Activated T-helper 2 cell treated with anti-CD3 and anti-CD28 coated beads, Interferon-gamma antibody, Interleukin-2, Interleukin-4, amounts not matched to agents 10 μg/mL and 5 μg/mL and 100 μg/mL, durations not matched to agents 14 hours and 24 hours and 36 hours (primary cell): ENCODE measurements around the gene CKM. TPM values are rescaled to one million over a fixed set of nuclear protein-coding genes. Genes with fewer than 3 reads are reported as not detected.
"Not testable (repeated sequence)": the region's sequence is repeated elsewhere in the genome, so short reads cannot be mapped to it uniquely, and the experiment has no call there.

Experiments used
- DNase-seq: peaks from one replicate; pipeline ENCODE4 v3.0.0; 2021; ENCODE audit warnings: low spot score
- H3K27ac Mint-ChIP-seq: one replicate; pipeline ENCODE4 v1.8.0; 2021; ENCODE audit warnings: mixed read lengths
- H3K27me3 Mint-ChIP-seq: one replicate; pipeline ENCODE4 v1.8.0; 2021; ENCODE audit warnings: low read depth, mixed read lengths
- H3K36me3 Mint-ChIP-seq: one replicate; pipeline ENCODE4 v1.8.0; 2021; ENCODE audit warnings: low read depth, mixed read lengths
- H3K4me1 Mint-ChIP-seq: one replicate; pipeline ENCODE4 v1.8.0; 2021; ENCODE audit warnings: low read depth, mixed read lengths
- H3K4me3 Mint-ChIP-seq: one replicate; pipeline ENCODE4 v1.8.0; 2021; ENCODE audit warnings: low read depth, mild to moderate bottlenecking, moderate library complexity, mixed read lengths
- H3K9me3 Mint-ChIP-seq: one replicate; pipeline ENCODE4 v1.8.0; 2021; ENCODE audit warnings: mixed read lengths
- intact Hi-C: fragments of 100-400 bp; cut with micrococcal nuclease; formaldehyde crosslinking; loops from one replicate; pipeline ENCODE4 v1.15.1; 2023
- total RNA-seq: library from RNA; stranded (reverse); gene quantifications from 2 replicates; pipeline ENCODE4 v1.2.3, GENCODE V29; 2022

Gene CKM
- total RNA-seq, 1 donor from 2014 or later, result not detected

GRCh38 chr19:45323671-45324081 is 1.0 kb upstream of the CKM start:
- H3K27ac Mint-ChIP-seq, result no peak overlapping the region
- intact Hi-C loops, result no loop called here
- H3K4me3 Mint-ChIP-seq, result no peak overlapping the region
- H3K27me3 Mint-ChIP-seq, result peaks cover 22% of the 10 kb centered on the region
- DNase-seq, result no peak
- no peaks in the 10 kb centered on the region for H3K36me3 Mint-ChIP-seq
- H3K4me1 Mint-ChIP-seq, result peaks cover 2% of the 10 kb centered on the region
- no peaks in the 10 kb centered on the region for H3K9me3 Mint-ChIP-seq

- H3K36me3 Mint-ChIP-seq, result no peaks in the 10 kb centered on the region
- H3K27ac Mint-ChIP-seq, result no peak overlapping the region
- intact Hi-C loops, result no loop called here
- H3K4me3 Mint-ChIP-seq, result no peak overlapping the region
- DNase-seq, result no peak
- H3K9me3 Mint-ChIP-seq, result no peaks in the 10 kb centered on the region
- H3K4me1 Mint-ChIP-seq, result peaks cover 2% of the 10 kb centered on the region
- peaks cover 26% of the 10 kb centered on the region for H3K27me3 Mint-ChIP-seq
Measured at GRCh38 chr19:45322311-45322710, 364 bp downstream of the CKM start.

GRCh38 chr19:45321848-45322247 is 827 bp downstream of the CKM start:
- no peak overlapping the region for H3K27ac Mint-ChIP-seq
- H3K4me3 Mint-ChIP-seq, result no peak overlapping the region
- H3K36me3 Mint-ChIP-seq, result no peaks in the 10 kb centered on the region
- peaks cover 26% of the 10 kb centered on the region for H3K27me3 Mint-ChIP-seq
- no peaks in the 10 kb centered on the region for H3K9me3 Mint-ChIP-seq
- intact Hi-C loops, result no loop called here
- no peak for DNase-seq
- peaks cover 2% of the 10 kb centered on the region for H3K4me1 Mint-ChIP-seq

GRCh38 chr19:45320997-45321775 is 1.5 kb downstream of the CKM start:
- peaks cover under 1% of the 10 kb centered on the region for H3K4me1 Mint-ChIP-seq
- peaks cover 26% of the 10 kb centered on the region for H3K27me3 Mint-ChIP-seq
- no peak overlapping the region for H3K4me3 Mint-ChIP-seq
- H3K27ac Mint-ChIP-seq, result no peak overlapping the region
- intact Hi-C loops, result no loop called here
- no peak for DNase-seq
- no peaks in the 10 kb centered on the region for H3K36me3 Mint-ChIP-seq
- no peaks in the 10 kb centered on the region for H3K9me3 Mint-ChIP-seq

- Mint-ChIP-seq H3K4me3 (no peak overlapping the region), H3K9me3 (no peaks in the 10 kb centered on the region), H3K36me3 (no peaks in the 10 kb centered on the region), H3K4me1 (no peaks in the 10 kb centered on the region), H3K27me3 (peaks cover 10% of the 10 kb centered on the region), H3K27ac (no peak overlapping the region)
- no peak for DNase-seq
- intact Hi-C loops, result no loop called here
Measured at GRCh38 chr19:45315304-45315703, 7.4 kb downstream of the CKM start.

- DNase-seq, result no peak
- H3K27ac Mint-ChIP-seq, result no peak overlapping the region
- H3K9me3 Mint-ChIP-seq, result no peaks in the 10 kb centered on the region
- no peak overlapping the region for H3K4me3 Mint-ChIP-seq
- intact Hi-C loops, result no loop called here
- H3K27me3 Mint-ChIP-seq, result peaks cover 10% of the 10 kb centered on the region
- H3K36me3 Mint-ChIP-seq, result no peaks in the 10 kb centered on the region
- H3K4me1 Mint-ChIP-seq, result no peaks in the 10 kb centered on the region
Measured at GRCh38 chr19:45314708-45315245, 7.9 kb downstream of the CKM start.

GRCh38 chr19:45312285-45312684 is 10.4 kb downstream of the CKM start:
- DNase-seq, H3K27ac Mint-ChIP-seq, H3K27me3 Mint-ChIP-seq, H3K4me3 Mint-ChIP-seq, H3K9me3 Mint-ChIP-seq, intact Hi-C loops, H3K4me1 Mint-ChIP-seq, H3K36me3 Mint-ChIP-seq: not testable (repeated sequence)

- Mint-ChIP-seq H3K4me3 (no peak overlapping the region), H3K9me3 (no peaks in the 10 kb centered on the region), H3K4me1 (no peaks in the 10 kb centered on the region), H3K36me3 (no peaks in the 10 kb centered on the region), H3K27ac (no peak overlapping the region), H3K27me3 (peaks cover 6% of the 10 kb centered on the region)
- intact Hi-C loops, result no loop called here
- DNase-seq, result no peak
Measured at GRCh38 chr19:45311621-45312020, 11.1 kb downstream of the CKM start.

- H3K36me3 Mint-ChIP-seq, DNase-seq, intact Hi-C loops, H3K27ac Mint-ChIP-seq, H3K4me3 Mint-ChIP-seq, H3K27me3 Mint-ChIP-seq, H3K9me3 Mint-ChIP-seq, H3K4me1 Mint-ChIP-seq: not testable (repeated sequence)
Measured at GRCh38 chr19:45309322-45309721, 13.4 kb downstream of the CKM start.

GRCh38 chr19:45307361-45307760 is 15.3 kb downstream of the CKM start:
- H3K36me3 Mint-ChIP-seq, result no peaks in the 10 kb centered on the region
- no peaks in the 10 kb centered on the region for H3K4me1 Mint-ChIP-seq
- no peak for DNase-seq
- H3K4me3 Mint-ChIP-seq, result no peak overlapping the region
- no peaks in the 10 kb centered on the region for H3K27me3 Mint-ChIP-seq
- no peak overlapping the region for H3K27ac Mint-ChIP-seq
- H3K9me3 Mint-ChIP-seq, result no peaks in the 10 kb centered on the region
- intact Hi-C loops, result no loop called here

- no peaks in the 10 kb centered on the region for H3K9me3 Mint-ChIP-seq
- H3K4me1 Mint-ChIP-seq, result no peaks in the 10 kb centered on the region
- H3K36me3 Mint-ChIP-seq, result no peaks in the 10 kb centered on the region
- no peaks in the 10 kb centered on the region for H3K27me3 Mint-ChIP-seq
- intact Hi-C loops, result no loop called here
- H3K27ac Mint-ChIP-seq, result no peak overlapping the region
- DNase-seq, result no peak
- no peak overlapping the region for H3K4me3 Mint-ChIP-seq
Measured at GRCh38 chr19:45306518-45307027, 16.1 kb downstream of the CKM start.

GRCh38 chr19:45306040-45306439 is 16.6 kb downstream of the CKM start:
- no peaks in the 10 kb centered on the region for H3K27me3 Mint-ChIP-seq
- H3K4me1 Mint-ChIP-seq, result no peaks in the 10 kb centered on the region
- H3K36me3 Mint-ChIP-seq, result no peaks in the 10 kb centered on the region
- intact Hi-C loops, result no loop called here
- no peaks in the 10 kb centered on the region for H3K9me3 Mint-ChIP-seq
- no peak overlapping the region for H3K27ac Mint-ChIP-seq
- H3K4me3 Mint-ChIP-seq, result no peak overlapping the region
- no peak for DNase-seq

GRCh38 chr19:45305421-45305820 is 17.3 kb downstream of the CKM start:
- H3K27me3 Mint-ChIP-seq, result no peaks in the 10 kb centered on the region
- H3K36me3 Mint-ChIP-seq, result no peaks in the 10 kb centered on the region
- H3K4me1 Mint-ChIP-seq, result no peaks in the 10 kb centered on the region
- no peak overlapping the region for H3K4me3 Mint-ChIP-seq
- no peak for DNase-seq
- no peaks in the 10 kb centered on the region for H3K9me3 Mint-ChIP-seq
- H3K27ac Mint-ChIP-seq, result no peak overlapping the region
- intact Hi-C loops, result no loop called here
